Astrocyte (in vitro differentiated cells and primary cell): ENCODE results near the gene EIF3M.

Source experiments
- EZH2 ChIP-seq: IDR thresholded peaks from 2 replicates; pipeline ENCODE4 v1.6.1; 2012; ENCODE audit warnings: mild to moderate bottlenecking, low read length, inconsistent platforms; ENCODE audit not compliant: insufficient read depth
- TF ChIP-seq, protein P1 (sequence below): IDR thresholded peaks from 2 replicates; pipeline ENCODE4 v1.5.1; 2011; ENCODE audit warnings: low read depth, mild to moderate bottlenecking, inconsistent platforms, low read length, moderate library complexity; ENCODE audit not compliant: insufficient read depth

- TF ChIP-seq, protein P1, sequence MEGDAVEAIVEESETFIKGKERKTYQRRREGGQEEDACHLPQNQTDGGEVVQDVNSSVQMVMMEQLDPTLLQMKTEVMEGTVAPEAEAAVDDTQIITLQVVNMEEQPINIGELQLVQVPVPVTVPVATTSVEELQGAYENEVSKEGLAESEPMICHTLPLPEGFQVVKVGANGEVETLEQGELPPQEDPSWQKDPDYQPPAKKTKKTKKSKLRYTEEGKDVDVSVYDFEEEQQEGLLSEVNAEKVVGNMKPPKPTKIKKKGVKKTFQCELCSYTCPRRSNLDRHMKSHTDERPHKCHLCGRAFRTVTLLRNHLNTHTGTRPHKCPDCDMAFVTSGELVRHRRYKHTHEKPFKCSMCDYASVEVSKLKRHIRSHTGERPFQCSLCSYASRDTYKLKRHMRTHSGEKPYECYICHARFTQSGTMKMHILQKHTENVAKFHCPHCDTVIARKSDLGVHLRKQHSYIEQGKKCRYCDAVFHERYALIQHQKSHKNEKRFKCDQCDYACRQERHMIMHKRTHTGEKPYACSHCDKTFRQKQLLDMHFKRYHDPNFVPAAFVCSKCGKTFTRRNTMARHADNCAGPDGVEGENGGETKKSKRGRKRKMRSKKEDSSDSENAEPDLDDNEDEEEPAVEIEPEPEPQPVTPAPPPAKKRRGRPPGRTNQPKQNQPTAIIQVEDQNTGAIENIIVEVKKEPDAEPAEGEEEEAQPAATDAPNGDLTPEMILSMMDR = no peak
- no peak for TF ChIP-seq EZH2
Observed at GRCh38 chr11:32602657-32603415, 19.2 kb downstream of the EIF3M start.
